B cell (primary cell): ENCODE data around the gene MYZAP. TPM values are rescaled to one million over a fixed set of nuclear protein-coding genes. Genes with fewer than 3 reads are reported as not detected.

ENCODE experiments used
- ATAC-seq: fragments of 200-7000 bp; cut with Tn5 transposase; one replicate; pipeline ENCODE4 v1.10.0; 2021; ENCODE audit warnings: low read depth, mild to moderate bottlenecking, moderate number of reproducible peaks, moderate library complexity
- CTCF ChIA-PET: fragments of 350-600 bp; sonication (Branson Sonifier 250); formaldehyde crosslinking; loops from one replicate; lab custom pipeline; 2021; ENCODE audit warnings: antibody characterized with exemption, inconsistent platforms; lab: Charles Lee
- POLR2A ChIA-PET: fragments of 350-600 bp; sonication (Branson Sonifier 250); formaldehyde crosslinking; loops from one replicate; lab custom pipeline; 2021; ENCODE audit warnings: antibody characterized with exemption; lab: Charles Lee
- DNase-seq: peaks from one replicate; pipeline ENCODE4 v3.0.0; 2013
- H2AFZ ChIP-seq: 2 replicates; pipeline ENCODE4 v1.6.1; 2012; ENCODE audit warnings: mild to moderate bottlenecking, low read depth, low read length; ENCODE audit not compliant: insufficient read depth, poor library complexity, severe bottlenecking
- H3K27ac ChIP-seq, 2 donors: 1 replicate in 1 of 2; 2 replicates in 1 of 2; pipeline ENCODE4 v1.5.1; 2012 to 2013; ENCODE audit warnings: low read length in 2 of 2, mild to moderate bottlenecking in 2 of 2, moderate library complexity in 1 of 2
- H3K27me3 ChIP-seq, 4 experiments: fragments of 200-600 bp in 1 of 4; sonication (generic) in 1 of 4; replicated peaks in 1 of 4; 1 replicate in 2 of 4; 2 replicates in 2 of 4; pipeline versions ENCODE4 v1.6.1 to v1.7.0; 2013 to 2016; ENCODE audit warnings: low read length in 3 of 4, mild to moderate bottlenecking in 2 of 4, mixed read lengths in 1 of 4, moderate library complexity in 1 of 4; ENCODE audit not compliant: insufficient read depth in 4 of 4, control insufficient read depth in 3 of 4; ENCODE audit errors: control extremely low read depth in 1 of 4
- H3K36me3 ChIP-seq, 2 experiments: replicated peaks in 1 of 2; 1 replicate in 1 of 2; 2 replicates in 1 of 2; pipeline versions ENCODE4 v1.6.1 to v1.7.1; 2013; ENCODE audit warnings: low read length in 1 of 2; ENCODE audit not compliant: insufficient read depth in 2 of 2, control insufficient read depth in 1 of 2; ENCODE audit errors: control extremely low read depth in 1 of 2, extremely low read depth in 1 of 2
- H3K4me1 ChIP-seq, 2 donors: fragments of 200-600 bp in 1 of 2; sonication (generic) in 1 of 2; 1 replicate in 1 of 2; 2 replicates in 1 of 2; pipeline versions ENCODE4 v1.5.1 to v1.6.1; 2013 to 2017; ENCODE audit warnings: low read length in 2 of 2; ENCODE audit not compliant: control insufficient read depth in 2 of 2, insufficient read depth in 2 of 2
- H3K4me2 ChIP-seq: replicated peaks from 2 replicates; pipeline ENCODE3; 2012; ENCODE audit warnings: mild to moderate bottlenecking, low read depth, low read length; ENCODE audit not compliant: poor library complexity, severe bottlenecking
- H3K4me3 ChIP-seq, 5 experiments: fragments of 200-600 bp in 1 of 5; sonication (generic) in 1 of 5; 1 replicate in 3 of 5; 2 replicates in 2 of 5; pipeline versions ENCODE4 v1.5.1 to v1.7.0; 2011 to 2016; ENCODE audit warnings: low read length in 4 of 5, mild to moderate bottlenecking in 4 of 5, low read depth in 2 of 5, control low read depth in 1 of 5, moderate library complexity in 1 of 5; ENCODE audit not compliant: insufficient read depth in 1 of 5; ENCODE audit errors: control extremely low read depth in 1 of 5, extremely low read depth in 1 of 5
- H3K79me2 ChIP-seq: fragments of 200-600 bp; sonication (generic); one replicate; pipeline ENCODE4 v1.6.0; 2016; ENCODE audit warnings: low read length; ENCODE audit not compliant: control insufficient read depth, insufficient read depth
- H3K9ac ChIP-seq: fragments of 200-600 bp; sonication (generic); 2 replicates; pipeline ENCODE4 v1.6.1; 2017; ENCODE audit warnings: mild to moderate bottlenecking, low read length, moderate library complexity
- H3K9me3 ChIP-seq, 3 donors: one replicate each; pipeline versions ENCODE4 v1.6.1 to v1.7.1; 2013; ENCODE audit warnings: low read length in 2 of 3; ENCODE audit not compliant: control insufficient read depth in 2 of 3, insufficient read depth in 1 of 3; ENCODE audit errors: control extremely low read depth in 1 of 3
- H4K20me1 ChIP-seq: 2 replicates; pipeline ENCODE4 v1.6.0; 2012; ENCODE audit warnings: mild to moderate bottlenecking, low read length; ENCODE audit not compliant: insufficient read depth, control insufficient read depth, poor library complexity, severe bottlenecking
- H3K27ac Mint-ChIP-seq: one replicate; pipeline ENCODE4 v1.8.0; 2021; ENCODE audit warnings: mixed read lengths
- H3K27me3 Mint-ChIP-seq: one replicate; pipeline ENCODE4 v1.8.0; 2021; ENCODE audit warnings: mixed read lengths
- H3K4me1 Mint-ChIP-seq: one replicate; pipeline ENCODE4 v1.8.0; 2021; ENCODE audit warnings: mixed read lengths
- H3K4me3 Mint-ChIP-seq: one replicate; pipeline ENCODE4 v1.8.0; 2021; ENCODE audit warnings: mixed read lengths
- H3K9me3 Mint-ChIP-seq: one replicate; pipeline ENCODE4 v1.8.0; 2022; ENCODE audit warnings: mixed read lengths; ENCODE audit not compliant: insufficient read depth
- CTCF ChIP-seq: fragments of 200-600 bp; IDR thresholded peaks from one replicate; pipeline ENCODE4 v1.8.0; 2022; ENCODE audit warnings: antibody characterized with exemption, mild to moderate bottlenecking
- EZH2 ChIP-seq: IDR thresholded peaks from 2 replicates; pipeline ENCODE4 v1.6.1; 2012; ENCODE audit warnings: borderline replicate concordance, low read depth, mild to moderate bottlenecking, moderate library complexity, low read length; ENCODE audit not compliant: insufficient read depth, poor library complexity, severe bottlenecking
- WGBS: methylation state at CpG from one replicate; pipeline ENCODE4 v1.1.5; 2013; ENCODE audit warnings: missing lambda C conversion rate; ENCODE audit not compliant: insufficient coverage; 5-methylcytosine and 5-hydroxymethylcytosine counted together
- intact Hi-C: fragments of 100-400 bp; cut with micrococcal nuclease; formaldehyde crosslinking; loops from one replicate; pipeline ENCODE4 v1.10.0; 2022
- polyA plus RNA-seq: library from polyadenylated mRNA; depleted of rRNA; stranded (reverse); fragments of >200 nt; gene quantifications from 2 replicates; pipeline ENCODE4 v1.2.3, GENCODE V29; 2012
- total RNA-seq, 2 donors: library from RNA; stranded (reverse); fragments of 120-200 nt in 1 of 2; gene quantifications; 1 replicate in 1 of 2; 2 replicates in 1 of 2; pipeline versions ENCODE4 v1.2.3 to v1.2.4, GENCODE V29; 2013 to 2022

MYZAP gene
- total and polyA plus RNA-seq, 2 donors (not counting 1 experiment from before 2014, with no cell fraction given) = 1.0 to 2.8 TPM

GRCh38 chr15:57706405-57707209 lies 114.9 kb downstream of the MYZAP start, which contains the start of gene POLR2M:
TSS of gene POLR2M (plus strand) at chr15:57706714. CDS start at chr15:57706843, 129 bp downstream.
- Histone ChIP-seq H3K27ac (peak within 1 kb of the TSS; percentile 86 to 95), H3K9ac (peak within 1 kb of the TSS; percentile 89), H3K36me3 (peaks cover 8 to 28% of the 10 kb centered on the region in 2 experiments), H4K20me1 (no peaks in the 10 kb centered on the region), H3K27me3 (no peaks in the 10 kb centered on the region), H2AFZ (peak within 1 kb of the TSS; percentile 90), H3K4me1 (peaks cover 17 to 20% of the 10 kb centered on the region in 2 donors), H3K9me3 (no peaks in the 10 kb centered on the region), H3K4me2 (peak within 1 kb of the TSS; percentile 95), H3K4me3 (peak within 1 kb of the TSS; percentile 86 to 95 (median 88)), H3K79me2 (peaks cover 25% of the 10 kb centered on the region)
- Mint-ChIP-seq H3K27ac (peak within 1 kb of the TSS; percentile 85), H3K4me1 (peaks cover 45% of the 10 kb centered on the region), H3K4me3 (peak within 1 kb of the TSS; percentile 88), H3K9me3 (no peaks in the 10 kb centered on the region), H3K27me3 (peaks cover 14% of the 10 kb centered on the region)
- CTCF ChIA-PET = interaction anchor here (0.9 to 1.8 kb wide), 6 partner anchors 12 to 788 kb away, joined by 3 to 7 read pairs (median 4); partner anchors contain the start of gene TCF12
- under 1% methylated on average over 70 of the region's 70 CpGs for WGBS
- POLR2A ChIA-PET = interaction anchor here (0.7 to 0.9 kb wide), 3 partner anchors 12 to 1462 kb away, joined by 3 to 4 read pairs (median 3); no protein-coding TSS in a partner anchor
- ATAC-seq = peak; percentile 89
- peak; percentile 95 for DNase-seq
- TF ChIP-seq EZH2 = no peak
- TF ChIP-seq CTCF = no peak
- intact Hi-C loops = loop anchor here (2.0 to 10.0 kb wide), 6 partner anchors 114 to 1342 kb away; partner anchors contain the start of genes MNS1, MYZAP, TEX9 and ZNF280D
